GF-D8 (cell line): ENCODE measurements around the gene MCF2L2.

Experiments
- DNase-seq: peaks from one replicate; lab custom pipeline; 2025; lab: John Stamatoyannopoulos, UW

The MCF2L2 gene

GRCh38 chr3:183163563-183163962 is 264.9 kb downstream of the MCF2L2 start:
- DNase-seq = no peak

DNA sequence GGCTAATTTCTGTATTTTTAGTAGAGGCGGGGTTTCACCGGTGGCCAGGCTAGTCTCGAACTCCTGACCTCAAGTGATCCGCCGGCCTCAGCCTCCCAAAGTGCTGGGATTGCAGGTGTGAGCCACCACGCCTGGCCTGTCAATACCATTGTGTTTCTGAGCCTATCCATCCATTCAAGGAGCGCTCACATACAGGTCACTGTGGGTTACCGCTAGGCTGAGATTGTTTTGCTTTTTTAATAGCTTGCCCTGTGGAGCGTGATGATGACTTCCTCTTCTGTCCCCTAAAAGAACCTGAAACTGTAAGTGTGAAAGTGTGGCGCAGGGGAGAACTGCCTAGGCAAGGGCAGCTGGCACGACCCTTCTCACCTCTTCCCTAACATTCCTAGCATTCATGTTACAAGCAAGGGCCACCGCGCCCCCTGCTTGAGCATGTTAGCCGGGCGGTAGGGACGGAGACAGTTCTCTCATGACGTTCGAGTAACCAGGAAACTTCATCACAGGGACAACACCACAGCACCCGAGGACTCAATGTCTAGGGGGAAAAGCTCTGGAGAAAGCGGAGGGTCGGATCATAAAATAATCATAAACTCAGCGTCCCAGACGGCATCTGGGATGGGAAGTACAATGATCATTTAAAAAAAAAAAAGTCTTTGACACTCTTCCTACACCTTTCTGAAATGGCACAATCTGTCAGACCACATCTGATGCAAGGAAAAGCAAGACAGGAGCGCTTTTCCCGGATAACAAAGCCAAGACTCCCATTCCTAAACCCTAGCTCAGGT is 266.7 kb downstream of the MCF2L2 start:
- DNase-seq = no peak

DNA sequence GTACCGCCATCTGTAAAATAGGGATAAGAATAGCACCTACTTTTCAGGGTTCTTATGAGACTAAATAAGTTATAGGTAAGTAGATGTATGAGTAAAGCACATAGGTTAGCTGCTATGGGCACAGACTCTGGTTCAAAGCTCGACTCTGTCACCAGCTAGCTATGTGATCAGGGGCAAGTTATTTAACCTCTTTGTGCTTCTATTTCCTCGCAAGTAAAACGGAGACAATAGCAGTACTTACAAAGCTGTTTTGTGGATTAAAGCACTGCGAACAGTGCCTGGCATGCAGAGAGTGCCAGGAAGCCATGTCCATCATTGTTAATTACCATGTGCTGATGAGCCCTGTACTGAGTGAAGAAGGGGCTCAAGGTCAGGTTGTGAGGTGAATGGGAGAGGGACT is 267.8 kb downstream of the MCF2L2 start:
- no peak for DNase-seq

- DNase-seq = no peak
These were observed 269.1 kb downstream of the MCF2L2 start for GRCh38 chr3:183159333-183159732.

DNA sequence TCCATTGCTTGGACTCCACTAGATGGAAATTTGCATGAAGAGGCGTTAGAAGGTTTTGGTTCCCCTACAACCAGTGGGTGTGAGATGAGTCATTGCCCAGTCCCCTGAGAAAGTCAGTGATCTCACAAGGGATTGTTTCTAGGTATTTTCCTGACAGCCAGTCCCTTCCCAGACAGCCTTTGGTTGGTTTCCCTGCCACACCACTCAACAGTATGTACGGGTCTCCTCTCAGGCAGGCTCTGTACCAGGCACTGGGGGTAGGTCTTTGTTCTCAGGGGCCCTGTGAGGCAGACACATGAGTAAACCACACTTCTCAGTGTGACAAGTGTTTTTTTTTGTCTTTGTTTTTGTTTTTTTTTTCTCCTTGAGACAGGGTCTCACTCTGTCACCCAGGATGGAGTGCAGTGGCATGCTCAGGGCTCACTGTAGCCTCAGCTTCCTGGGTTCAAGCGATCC is 269.8 kb downstream of the MCF2L2 start:
- no peak for DNase-seq

- DNase-seq = no peak
These were observed 270.3 kb downstream of the MCF2L2 start for GRCh38 chr3:183158113-183158512.

DNA sequence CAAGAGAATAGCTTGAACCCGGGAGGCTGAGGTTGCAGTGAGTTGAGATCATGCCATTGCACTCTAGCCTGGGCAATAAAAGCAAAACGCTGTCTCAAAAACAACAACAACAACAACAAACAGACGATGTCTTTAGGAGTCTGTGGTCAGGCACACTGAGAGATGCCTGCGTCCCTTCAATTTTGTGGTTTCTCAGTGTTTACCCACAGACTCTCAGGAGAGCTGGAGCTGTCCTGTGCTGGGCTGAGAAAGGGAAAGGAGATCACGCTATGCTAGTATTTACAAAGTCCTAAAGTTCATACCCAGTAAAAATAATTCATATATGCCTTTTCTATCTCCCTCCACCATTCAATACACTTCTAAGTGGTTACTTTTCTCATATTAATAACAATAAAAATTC is 272.2 kb downstream of the MCF2L2 start:
- no peak for DNase-seq

GRCh38 chr3:183155499-183155898 is 272.9 kb downstream of the MCF2L2 start:
- DNase-seq = no peak

- no peak for DNase-seq
These were observed 275.0 kb downstream of the MCF2L2 start for GRCh38 chr3:183153210-183153950.

GRCh38 chr3:183151821-183152351 is 276.5 kb downstream of the MCF2L2 start:
- peak; percentile 80 for DNase-seq

DNA sequence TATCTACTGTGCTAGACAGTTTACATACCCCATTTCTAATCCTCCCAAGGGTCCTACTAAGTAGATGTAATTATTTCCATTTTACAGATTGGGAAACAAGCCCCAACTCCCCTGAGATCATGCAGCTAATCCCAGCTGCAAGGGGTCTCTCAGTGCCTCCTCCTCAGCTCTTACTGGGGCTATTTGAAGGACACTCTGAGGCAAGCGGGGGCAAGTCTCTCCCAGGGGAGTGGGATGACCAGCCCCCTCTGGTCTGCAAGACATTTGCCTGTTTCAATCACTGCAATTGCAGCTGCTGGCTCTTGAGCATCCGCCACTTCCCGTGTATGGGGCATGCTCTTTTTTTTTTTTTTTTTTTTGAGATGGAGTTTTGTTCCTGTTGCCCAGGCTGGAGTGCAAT is 277.3 kb downstream of the MCF2L2 start:
- no peak for DNase-seq

- no peak for DNase-seq
These were observed 278.3 kb downstream of the MCF2L2 start for GRCh38 chr3:183149915-183150750.

- no peak for DNase-seq
These were observed 280.4 kb downstream of the MCF2L2 start for GRCh38 chr3:183148056-183148455.

GRCh38 chr3:183144363-183144762 is 284.1 kb downstream of the MCF2L2 start:
- no peak for DNase-seq

GRCh38 chr3:183142199-183142598 is 286.2 kb downstream of the MCF2L2 start:
- DNase-seq = no peak

DNA sequence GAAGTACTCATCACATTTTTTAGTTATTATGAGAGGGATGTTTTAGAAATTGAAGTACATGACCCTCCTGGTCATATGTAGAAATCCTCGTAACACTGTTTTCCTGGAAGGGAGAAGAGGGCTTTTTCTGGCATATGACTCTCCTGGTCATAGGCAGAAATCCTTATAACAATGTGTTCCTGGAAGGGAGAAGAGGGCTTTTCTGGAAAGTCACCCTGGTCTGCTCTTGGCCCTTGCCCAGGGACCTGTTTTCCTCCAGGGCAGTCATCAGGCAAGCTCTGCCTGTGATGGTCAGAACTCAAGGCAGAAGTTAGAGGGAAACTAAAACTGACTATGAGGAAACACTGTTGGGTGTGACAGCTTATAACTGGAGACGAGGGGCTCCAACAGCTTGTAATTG is 293.6 kb downstream of the MCF2L2 start:
- no peak for DNase-seq

DNA sequence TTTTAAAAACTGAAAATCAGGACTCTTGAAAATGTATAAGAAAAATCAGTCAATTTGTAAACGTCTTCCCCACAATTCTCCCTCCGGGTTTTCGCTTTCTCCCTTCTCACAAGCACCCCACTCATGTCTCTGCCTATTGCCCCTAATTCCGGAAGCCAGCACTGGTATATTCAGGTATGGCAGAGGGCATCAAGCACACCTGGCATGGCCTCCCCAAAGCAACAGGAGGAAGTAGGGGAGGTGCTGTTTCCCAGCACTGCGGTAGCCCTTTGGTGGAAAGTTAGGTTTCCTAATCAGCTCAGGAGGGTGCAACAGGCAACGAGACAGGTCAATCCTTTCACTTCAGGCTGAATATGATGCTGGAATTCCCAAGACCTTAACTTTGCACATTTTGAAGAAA is 296.0 kb downstream of the MCF2L2 start:
- no peak for DNase-seq

- no peak for DNase-seq
These were observed 296.7 kb downstream of the MCF2L2 start for GRCh38 chr3:183131735-183132134.

DNA sequence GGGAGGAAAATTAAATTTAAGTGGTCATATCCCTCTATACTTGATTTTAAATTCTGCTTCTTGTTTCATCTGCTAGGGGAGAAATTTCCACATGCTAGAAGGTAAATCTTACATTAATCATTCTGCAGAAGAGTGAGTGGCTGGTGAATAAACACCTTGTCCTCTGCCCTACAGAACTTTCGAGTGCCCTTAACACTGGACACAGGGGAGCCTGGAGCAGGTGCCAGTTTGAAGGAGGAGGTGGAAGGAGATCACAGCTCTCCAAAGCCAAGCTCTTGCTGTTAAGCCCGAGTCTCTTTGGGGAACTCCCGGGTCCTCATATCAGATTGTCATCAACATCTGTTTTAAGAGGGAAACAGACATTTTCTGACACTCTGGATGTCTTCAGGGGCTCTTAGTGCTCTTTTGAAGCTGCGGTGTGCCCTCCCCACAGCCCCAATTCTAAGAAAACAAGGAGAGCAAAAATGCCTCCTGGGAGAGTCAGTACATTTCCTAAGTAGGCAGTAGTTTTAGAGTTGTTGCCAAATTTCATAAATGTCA is 297.2 kb downstream of the MCF2L2 start:
- peak; percentile 15 for DNase-seq

DNA sequence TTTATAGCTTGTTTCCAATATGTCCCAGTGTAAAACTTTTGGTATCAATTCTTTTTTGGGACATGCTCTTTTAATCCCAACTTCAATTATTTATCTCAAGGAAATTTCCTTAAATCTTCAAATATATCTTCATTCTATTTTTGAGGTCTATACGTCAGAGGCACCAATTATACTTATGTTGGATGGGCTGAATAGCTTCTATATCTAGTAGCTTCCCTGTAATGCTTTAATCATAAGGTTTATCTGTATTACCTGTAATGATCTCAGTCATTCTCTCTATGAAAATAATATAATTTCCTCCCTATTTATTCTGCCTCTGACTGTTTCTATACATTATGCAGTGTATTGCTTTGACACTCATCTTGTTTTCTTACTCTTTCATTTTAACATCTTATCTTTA is 299.2 kb downstream of the MCF2L2 start:
- no peak for DNase-seq

GRCh38 chr3:183128709-183129108 is 299.7 kb downstream of the MCF2L2 start:
- DNase-seq = no peak
